ENCODE results near the gene S100A10. TPM values are rescaled to one million over a fixed set of nuclear protein-coding genes. Genes with fewer than 3 reads are reported as not detected.

Gene S100A10
- total RNA-seq, 4 donors from 2014 or later = 57.6 to 155 (median 106) TPM

DNA sequence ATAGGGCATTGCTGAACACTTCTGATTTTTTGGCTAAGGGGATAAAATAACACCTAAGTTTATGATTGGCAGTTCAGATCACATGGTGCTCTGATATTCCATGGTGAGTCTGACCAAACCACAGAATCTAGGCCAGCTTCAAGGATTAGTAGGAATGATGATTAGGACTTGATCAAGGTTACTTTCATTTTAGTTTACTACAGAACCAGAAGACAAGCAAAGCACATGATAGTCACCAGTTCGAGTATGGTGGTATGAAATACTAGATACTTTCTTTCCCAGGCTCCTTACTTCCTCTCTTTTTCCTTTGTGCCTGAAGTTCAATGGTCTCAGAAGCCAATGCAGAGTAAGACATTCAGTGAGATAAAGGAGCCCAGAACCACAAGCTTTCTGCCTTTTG is 26.6 kb downstream of the S100A10 start:
- no peak for ATAC-seq
- no peak overlapping the region for H3K4me3 ChIP-seq

DNA sequence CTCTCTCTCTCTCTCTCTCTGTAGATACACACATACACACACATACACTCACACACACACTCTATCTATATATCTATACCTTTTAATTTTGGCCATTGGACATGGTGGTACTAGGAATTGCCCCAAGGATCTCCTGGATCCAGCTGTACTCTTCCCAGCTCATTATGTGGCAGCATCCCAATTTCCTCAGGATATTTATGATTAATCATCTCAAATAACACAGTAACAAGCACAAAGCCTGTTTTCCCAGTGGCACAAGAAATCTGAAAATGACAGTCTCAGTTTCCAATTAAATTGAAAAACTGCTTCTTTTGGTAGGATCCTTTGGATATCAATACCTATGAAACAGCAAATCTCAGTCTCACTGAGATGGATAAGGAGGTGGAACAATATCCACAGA is 27.6 kb downstream of the S100A10 start:
- TF ChIP-seq, protein P1, sequence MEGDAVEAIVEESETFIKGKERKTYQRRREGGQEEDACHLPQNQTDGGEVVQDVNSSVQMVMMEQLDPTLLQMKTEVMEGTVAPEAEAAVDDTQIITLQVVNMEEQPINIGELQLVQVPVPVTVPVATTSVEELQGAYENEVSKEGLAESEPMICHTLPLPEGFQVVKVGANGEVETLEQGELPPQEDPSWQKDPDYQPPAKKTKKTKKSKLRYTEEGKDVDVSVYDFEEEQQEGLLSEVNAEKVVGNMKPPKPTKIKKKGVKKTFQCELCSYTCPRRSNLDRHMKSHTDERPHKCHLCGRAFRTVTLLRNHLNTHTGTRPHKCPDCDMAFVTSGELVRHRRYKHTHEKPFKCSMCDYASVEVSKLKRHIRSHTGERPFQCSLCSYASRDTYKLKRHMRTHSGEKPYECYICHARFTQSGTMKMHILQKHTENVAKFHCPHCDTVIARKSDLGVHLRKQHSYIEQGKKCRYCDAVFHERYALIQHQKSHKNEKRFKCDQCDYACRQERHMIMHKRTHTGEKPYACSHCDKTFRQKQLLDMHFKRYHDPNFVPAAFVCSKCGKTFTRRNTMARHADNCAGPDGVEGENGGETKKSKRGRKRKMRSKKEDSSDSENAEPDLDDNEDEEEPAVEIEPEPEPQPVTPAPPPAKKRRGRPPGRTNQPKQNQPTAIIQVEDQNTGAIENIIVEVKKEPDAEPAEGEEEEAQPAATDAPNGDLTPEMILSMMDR (IDR thresholded peaks at IDR 0.05) = no peak
- Histone ChIP-seq H3K4me1 (peaks cover 0 to 24% (median 4%) of the 10 kb centered on the region in 3 donors), H3K4me3 (no peak overlapping the region), H3K9me3 (no peaks in the 10 kb centered on the region), H3K36me3 (no peaks in the 10 kb centered on the region), H3K27ac (no peak overlapping the region), H3K27me3 (no peaks in the 10 kb centered on the region)
- ATAC-seq = no peak

More for the DNA sequence above, 26.6 kb downstream of the S100A10 start:
- H3K36me3 ChIP-seq = no peaks in the 10 kb centered on the region
- H3K27me3 ChIP-seq = no peaks in the 10 kb centered on the region
- no peaks in the 10 kb centered on the region for H3K9me3 ChIP-seq
- 79 to 89% methylated on average over 1 of the region's 1 CpG for WGBS, 2 donors (ENCODE audit: low coverage in 1 of 2)
- no peak overlapping the region for H3K27ac ChIP-seq
- TF ChIP-seq, protein P1 (IDR thresholded peaks at IDR 0.05) = no peak
- TF ChIP-seq EP300 (IDR thresholded peaks at IDR 0.05) (no peak), POLR2A (IDR thresholded peaks at IDR 0.05) (no peak), POLR2AphosphoS5 (IDR thresholded peaks at IDR 0.05) (no peak)
- peaks cover 0 to 17% (median 0%) of the 10 kb centered on the region in 3 donors for H3K4me1 ChIP-seq

DNA sequence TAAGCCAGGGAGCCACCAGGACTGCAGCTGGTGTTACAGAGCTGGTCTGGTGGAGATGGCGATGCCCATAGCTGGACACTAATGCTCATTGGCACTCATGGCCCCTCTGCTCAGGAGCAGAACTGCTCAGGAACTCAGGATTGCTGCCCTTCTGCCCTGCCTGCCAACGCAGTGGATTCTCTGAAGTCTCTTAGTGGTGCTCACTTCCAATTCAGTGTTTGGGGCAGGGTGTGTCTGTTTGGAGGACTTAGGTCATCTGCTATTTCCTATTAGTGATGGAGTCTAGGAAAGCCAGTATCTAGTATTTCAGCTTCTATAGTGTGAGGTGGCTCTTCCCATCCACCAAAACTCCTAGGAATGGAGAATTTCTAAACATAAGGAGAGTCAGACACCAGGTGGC is 29.1 kb downstream of the S100A10 start:
- no CpG with 5 or more reads among the region's 2 CpGs for WGBS, 2 donors (ENCODE audit: low coverage in 1 of 2)
- H3K36me3 ChIP-seq = no peaks in the 10 kb centered on the region
- no peak overlapping the region for H3K4me3 ChIP-seq
- no peak for TF ChIP-seq POLR2A (IDR thresholded peaks at IDR 0.05)
- TF ChIP-seq, protein P1 (IDR thresholded peaks at IDR 0.05) = no peak
- no peak for TF ChIP-seq POLR2AphosphoS5 (IDR thresholded peaks at IDR 0.05)
- TF ChIP-seq EP300 (IDR thresholded peaks at IDR 0.05) = no peak
- no peak overlapping the region for H3K27ac ChIP-seq
- no peaks in the 10 kb centered on the region for H3K9me3 ChIP-seq
- ATAC-seq = no peak
- peaks cover 0 to 24% (median 4%) of the 10 kb centered on the region in 3 donors for H3K4me1 ChIP-seq
- no peaks in the 10 kb centered on the region for H3K27me3 ChIP-seq

DNA sequence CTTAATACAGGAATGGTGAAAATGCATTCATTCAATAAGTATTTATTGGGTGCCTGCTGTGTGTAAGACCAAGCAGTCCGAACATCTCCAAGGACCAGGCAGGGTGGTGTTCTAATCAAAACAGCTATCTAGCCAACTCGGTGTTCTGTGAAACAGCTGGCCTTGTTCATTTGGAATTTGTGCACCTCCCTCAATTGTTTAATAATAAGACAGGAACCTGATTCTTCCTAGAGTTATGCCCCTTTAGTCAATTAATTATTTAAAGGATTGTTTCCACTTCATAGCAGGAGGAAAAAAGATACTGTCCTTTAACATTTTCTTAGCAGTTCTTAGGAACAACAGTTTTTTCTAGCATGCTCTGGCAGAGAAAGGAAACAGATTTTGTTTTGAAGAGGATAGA is 30.4 kb downstream of the S100A10 start:
- Histone ChIP-seq H3K4me1 (peaks cover 0 to 17% (median 4%) of the 10 kb centered on the region in 3 donors), H3K36me3 (no peaks in the 10 kb centered on the region), H3K4me3 (no peak overlapping the region), H3K27ac (no peak overlapping the region), H3K9me3 (no peaks in the 10 kb centered on the region), H3K27me3 (no peaks in the 10 kb centered on the region)
- TF ChIP-seq, protein P1 (IDR thresholded peaks at IDR 0.05) = no peak
- no peak for TF ChIP-seq EP300 (IDR thresholded peaks at IDR 0.05)
- ATAC-seq = no peak
- 79 to 81% methylated on average over 2 of the region's 2 CpGs for WGBS, 2 donors (ENCODE audit: low coverage in 1 of 2)

DNA sequence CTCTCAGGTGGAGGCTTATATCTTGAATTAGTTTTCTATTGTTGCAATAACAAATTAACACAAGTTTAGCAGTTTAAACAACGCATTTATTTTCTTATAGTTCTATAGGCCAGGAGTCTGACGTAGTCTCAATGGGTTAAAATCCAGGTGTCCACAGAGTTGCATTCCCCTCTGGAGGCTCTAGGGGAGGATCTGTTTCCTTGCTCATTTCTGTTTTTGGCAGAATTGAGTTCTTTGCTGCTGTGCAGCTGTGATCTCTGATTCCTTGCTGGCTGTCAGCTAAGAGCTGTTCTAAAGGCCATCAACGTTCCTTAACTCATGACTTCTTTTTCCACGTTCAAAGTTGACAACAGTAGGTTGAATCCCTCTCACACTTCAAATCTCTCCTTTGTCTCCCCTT is 31.8 kb downstream of the S100A10 start:
- peaks cover 0 to 8% (median 4%) of the 10 kb centered on the region in 3 donors for H3K4me1 ChIP-seq
- no peak for ATAC-seq
- WGBS, 2 donors (ENCODE audit: low coverage in 1 of 2) = 48% methylated on average over 4 of the region's 4 CpGs
- no peak overlapping the region for H3K4me3 ChIP-seq
- no peaks in the 10 kb centered on the region for H3K9me3 ChIP-seq
- H3K27ac ChIP-seq = peak overlapping the region in 1 of 4 donors; percentile 14
- H3K27me3 ChIP-seq = no peaks in the 10 kb centered on the region
- H3K36me3 ChIP-seq = no peaks in the 10 kb centered on the region
- TF ChIP-seq POLR2AphosphoS5 (IDR thresholded peaks at IDR 0.05) = no peak
- TF ChIP-seq, protein P1 (IDR thresholded peaks at IDR 0.05) = no peak
- TF ChIP-seq EP300 (IDR thresholded peaks at IDR 0.05) = no peak
- no peak for TF ChIP-seq POLR2A (IDR thresholded peaks at IDR 0.05)
